PC-3 (cell line): Measurements from ENCODE around the gene HDC. TPM values are rescaled to one million over a fixed set of nuclear protein-coding genes. Genes with fewer than 3 reads are reported as not detected.

Experiments
- ATAC-seq: fragments of 200-7000 bp; cut with Tn5 transposase; 2 replicates; pipeline ENCODE4 v1.9.1; 2020; ENCODE audit warnings: mild to moderate bottlenecking, moderate library complexity
- BruUV-seq: library from RNA; stranded (reverse); fragments of 400-500 nt; replicated peaks from 2 replicates; lab custom pipeline; 2021; lab: Mats Ljungman, UMichigan
- CTCF ChIA-PET: fragments of 300-600 bp; sonication (Branson Sonifier 250); formaldehyde crosslinking; loops from one replicate; lab custom pipeline; 2022; ENCODE audit warnings: antibody characterized with exemption; lab: Charles Lee
- POLR2A ChIA-PET: fragments of 300-600 bp; sonication (Branson Sonifier 250); formaldehyde crosslinking; loops from one replicate; lab custom pipeline; 2022; ENCODE audit warnings: antibody characterized with exemption; ENCODE audit not compliant: unreplicated experiment; lab: Charles Lee
- DNase-seq: peaks from one replicate; pipeline ENCODE4 v3.0.0-alpha.2; 2015
- H2AFZ ChIP-seq: fragments of 300-600 bp; sonication (generic); 2 replicates; pipeline ENCODE4 v1.6.0; 2016; ENCODE audit warnings: antibody characterized with exemption, low read length
- H3F3A ChIP-seq: fragments of 300-600 bp; sonication (generic); one replicate; pipeline ENCODE4 v1.6.0; 2017; ENCODE audit warnings: antibody characterized with exemption, low read length, control low read depth, mild to moderate bottlenecking; ENCODE audit not compliant: unreplicated experiment
- H3K27ac ChIP-seq: fragments of 300-600 bp; sonication (generic); 2 replicates; pipeline ENCODE4 v1.5.1; 2016; ENCODE audit warnings: mild to moderate bottlenecking, low read length
- H3K27me3 ChIP-seq: fragments of 300-600 bp; sonication (generic); 2 replicates; pipeline ENCODE4 v1.6.1; 2016; ENCODE audit warnings: low read length, mixed read lengths
- H3K36me3 ChIP-seq: fragments of 300-600 bp; sonication (generic); 2 replicates; pipeline ENCODE4 v1.6.1; 2016; ENCODE audit warnings: low read depth, mixed run types, low read length, mixed read lengths
- H3K4me1 ChIP-seq: fragments of 300-600 bp; sonication (generic); 2 replicates; pipeline ENCODE4 v1.5.1; 2016; ENCODE audit warnings: low read length; ENCODE audit not compliant: insufficient read depth
- H3K4me2 ChIP-seq: fragments of 300-600 bp; sonication (generic); 2 replicates; pipeline ENCODE4 v1.6.0; 2016; ENCODE audit warnings: low read length
- H3K4me3 ChIP-seq: fragments of 300-600 bp; sonication (generic); 2 replicates; pipeline ENCODE4 v1.5.1; 2016; ENCODE audit warnings: mild to moderate bottlenecking, low read length, mixed read lengths
- H3K79me2 ChIP-seq: fragments of 300-600 bp; sonication (generic); 2 replicates; pipeline ENCODE4 v1.6.1; 2017; ENCODE audit warnings: low read length, mixed read lengths
- H3K9ac ChIP-seq: fragments of 300-600 bp; sonication (generic); 2 replicates; pipeline ENCODE4 v1.6.0; 2016; ENCODE audit warnings: mild to moderate bottlenecking, low read length
- H3K9me2 ChIP-seq: fragments of 300-600 bp; sonication (generic); replicated peaks from 2 replicates; pipeline ENCODE4 v1.6.1; 2016; ENCODE audit warnings: mixed run types, low read length, mixed read lengths
- H3K9me3 ChIP-seq: fragments of 300-600 bp; sonication (generic); 2 replicates; pipeline ENCODE4 v1.6.1; 2016; ENCODE audit warnings: low read length, mixed read lengths
- H4K20me1 ChIP-seq: fragments of 300-600 bp; sonication (generic); 2 replicates; pipeline ENCODE4 v1.6.1; 2016; ENCODE audit warnings: low read length, mixed read lengths
- EZH2 ChIP-seq: fragments of 300-600 bp; sonication (generic); IDR thresholded peaks from one replicate; pipeline ENCODE4 v1.6.1; 2017; ENCODE audit warnings: antibody characterized with exemption, mild to moderate bottlenecking, low read length; ENCODE audit not compliant: unreplicated experiment
- EZH2phosphoT487 ChIP-seq: fragments of 300-600 bp; sonication (generic); IDR thresholded peaks from 2 replicates; pipeline ENCODE4 v1.6.1; 2018; ENCODE audit warnings: mild to moderate bottlenecking, antibody characterized with exemption, low read length, borderline replicate concordance
- intact Hi-C: fragments of 100-400 bp; cut with micrococcal nuclease; formaldehyde crosslinking; loops from 2 replicates; pipeline ENCODE4 v1.9.0; 2023
- total RNA-seq: library from RNA; depleted of rRNA; stranded (reverse); fragments of >200 nt; gene quantifications from 2 replicates; pipeline ENCODE4 v1.2.3, GENCODE V29; 2014
- TF ChIP-seq, protein P1 (sequence below): fragments of 300-600 bp; sonication (generic); conservative IDR thresholded peaks from 2 replicates; pipeline ENCODE4 v1.5.1; 2017; ENCODE audit warnings: antibody characterized with exemption, low read depth, mild to moderate bottlenecking, low read length

The HDC gene
- total RNA-seq, 1 experiment from 2014 or later: not detected

GRCh38 chr15:50234764-50235163 lies 30.8 kb downstream of the HDC start:
- ChIA-PET POLR2A (no interaction called here), CTCF (no interaction called here)
- no peak for DNase-seq
- no TSS peak for BruUV-seq
- Histone ChIP-seq H2AFZ (no peak overlapping the region), H3K27me3 (no peaks in the 10 kb centered on the region), H3K27ac (no peak overlapping the region), H3K9ac (no peak overlapping the region), H3F3A (no peaks in the 10 kb centered on the region), H4K20me1 (no peaks in the 10 kb centered on the region), H3K4me2 (no peak overlapping the region), H3K9me3 (no peaks in the 10 kb centered on the region), H3K4me1 (no peaks in the 10 kb centered on the region), H3K36me3 (no peaks in the 10 kb centered on the region), H3K4me3 (no peak overlapping the region), H3K79me2 (no peaks in the 10 kb centered on the region), H3K9me2 (no peaks in the 10 kb centered on the region)
- intact Hi-C loops: no loop called here
- TF ChIP-seq, protein P1, sequence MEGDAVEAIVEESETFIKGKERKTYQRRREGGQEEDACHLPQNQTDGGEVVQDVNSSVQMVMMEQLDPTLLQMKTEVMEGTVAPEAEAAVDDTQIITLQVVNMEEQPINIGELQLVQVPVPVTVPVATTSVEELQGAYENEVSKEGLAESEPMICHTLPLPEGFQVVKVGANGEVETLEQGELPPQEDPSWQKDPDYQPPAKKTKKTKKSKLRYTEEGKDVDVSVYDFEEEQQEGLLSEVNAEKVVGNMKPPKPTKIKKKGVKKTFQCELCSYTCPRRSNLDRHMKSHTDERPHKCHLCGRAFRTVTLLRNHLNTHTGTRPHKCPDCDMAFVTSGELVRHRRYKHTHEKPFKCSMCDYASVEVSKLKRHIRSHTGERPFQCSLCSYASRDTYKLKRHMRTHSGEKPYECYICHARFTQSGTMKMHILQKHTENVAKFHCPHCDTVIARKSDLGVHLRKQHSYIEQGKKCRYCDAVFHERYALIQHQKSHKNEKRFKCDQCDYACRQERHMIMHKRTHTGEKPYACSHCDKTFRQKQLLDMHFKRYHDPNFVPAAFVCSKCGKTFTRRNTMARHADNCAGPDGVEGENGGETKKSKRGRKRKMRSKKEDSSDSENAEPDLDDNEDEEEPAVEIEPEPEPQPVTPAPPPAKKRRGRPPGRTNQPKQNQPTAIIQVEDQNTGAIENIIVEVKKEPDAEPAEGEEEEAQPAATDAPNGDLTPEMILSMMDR: no peak
- TF ChIP-seq EZH2: no peak
- ATAC-seq: no peak

DNA sequence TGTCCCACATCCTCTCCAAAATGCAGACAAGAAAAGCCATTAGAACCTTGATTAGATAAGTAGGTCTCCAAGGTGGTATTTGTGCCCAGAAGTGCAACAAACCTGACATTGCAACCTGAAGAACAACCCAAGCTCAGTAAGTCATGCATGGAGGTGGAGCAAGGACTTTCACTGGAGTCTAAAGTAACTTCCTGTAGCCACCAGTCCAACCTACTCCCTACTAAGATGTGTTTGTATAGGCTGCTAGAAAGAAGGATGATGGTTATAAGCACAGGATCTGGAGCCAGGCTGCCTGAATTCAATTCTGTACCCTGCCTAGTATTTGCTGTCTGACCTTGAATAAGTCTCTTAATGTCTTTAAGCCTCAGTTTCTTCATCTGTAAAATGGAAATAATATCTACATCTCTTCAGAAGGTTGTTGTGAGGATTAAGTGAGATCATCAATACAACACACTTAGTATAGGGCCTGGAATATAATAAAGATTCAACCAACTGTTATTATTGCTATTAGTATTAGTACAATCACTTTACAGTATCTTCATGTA lies 32.3 kb downstream of the HDC start:
- no peaks in the 10 kb centered on the region for H3K9me2 ChIP-seq
- no peaks in the 10 kb centered on the region for H3K9me3 ChIP-seq
- no peak for DNase-seq
- BruUV-seq: no TSS peak
- H3K4me1 ChIP-seq: no peaks in the 10 kb centered on the region
- no peaks in the 10 kb centered on the region for H3K27me3 ChIP-seq
- POLR2A ChIA-PET: interaction anchor here (0.7 kb wide), 1 partner anchor 528 kb away, joined by 3 read pairs; no protein-coding TSS in a partner anchor
- H3F3A ChIP-seq: no peaks in the 10 kb centered on the region
- TF ChIP-seq EZH2phosphoT487: no peak
- TF ChIP-seq, protein P1: no peak
- no peak for TF ChIP-seq EZH2
- no peaks in the 10 kb centered on the region for H3K79me2 ChIP-seq
- H3K4me3 ChIP-seq: no peak overlapping the region
- CTCF ChIA-PET: no interaction called here
- H2AFZ ChIP-seq: no peak overlapping the region
- H3K4me2 ChIP-seq: no peak overlapping the region
- H4K20me1 ChIP-seq: no peaks in the 10 kb centered on the region
- H3K9ac ChIP-seq: no peak overlapping the region
- intact Hi-C loops: no loop called here
- H3K27ac ChIP-seq: no peak overlapping the region
- ATAC-seq: no peak
- no peaks in the 10 kb centered on the region for H3K36me3 ChIP-seq

DNA sequence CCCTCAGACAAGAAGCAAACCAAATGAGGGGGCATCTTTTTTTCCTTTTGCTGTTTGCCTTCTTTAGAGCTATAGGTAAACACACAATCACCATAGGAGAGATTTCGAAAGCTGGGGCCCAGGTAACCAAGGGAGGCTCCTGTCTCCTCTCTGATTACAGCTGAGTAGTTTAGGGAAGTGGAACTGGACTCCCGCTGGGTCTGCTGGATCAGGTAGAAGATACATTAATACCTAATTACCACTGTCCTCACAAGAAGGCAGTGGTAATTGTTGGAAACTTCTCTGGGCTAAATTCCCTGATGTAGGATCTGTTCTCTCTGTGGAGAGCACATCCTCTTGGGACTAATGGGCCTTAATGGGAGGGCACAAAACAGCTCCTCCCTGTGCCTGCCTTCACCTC lies 32.7 kb downstream of the HDC start:
- ATAC-seq (no peak), DNase-seq (no peak)
- H3K4me1 ChIP-seq: no peaks in the 10 kb centered on the region
- H3K79me2 ChIP-seq: no peaks in the 10 kb centered on the region
- no peaks in the 10 kb centered on the region for H4K20me1 ChIP-seq
- no peak overlapping the region for H3K9ac ChIP-seq
- ChIA-PET POLR2A (interaction anchor here (0.7 kb wide), 1 partner anchor 527 kb away, joined by 3 read pairs; no protein-coding TSS in a partner anchor), CTCF (no interaction called here)
- no peak overlapping the region for H2AFZ ChIP-seq
- H3K36me3 ChIP-seq: no peaks in the 10 kb centered on the region
- no TSS peak for BruUV-seq
- H3F3A ChIP-seq: no peaks in the 10 kb centered on the region
- TF ChIP-seq EZH2 (no peak), EZH2phosphoT487 (no peak)
- TF ChIP-seq, protein P1: no peak
- H3K9me2 ChIP-seq: no peaks in the 10 kb centered on the region
- H3K27me3 ChIP-seq: no peaks in the 10 kb centered on the region
- H3K4me3 ChIP-seq: no peak overlapping the region
- no peak overlapping the region for H3K4me2 ChIP-seq
- H3K9me3 ChIP-seq: no peaks in the 10 kb centered on the region
- intact Hi-C loops: no loop called here
- no peak overlapping the region for H3K27ac ChIP-seq
